OCI-LY7 (cell line): ENCODE measurements around the gene MYO7A.

Source experiments
- CTCF ChIP-seq: fragments of 200-600 bp; sonication (generic); conservative IDR thresholded peaks from 2 replicates; pipeline ENCODE4 v1.5.1; 2014; ENCODE audit warnings: mild to moderate bottlenecking, antibody characterized with exemption, low read length, moderate library complexity, mixed read lengths
- EZH2phosphoT487 ChIP-seq: fragments of 200-600 bp; sonication (generic); IDR thresholded peaks from 2 replicates; pipeline ENCODE4 v1.6.1; 2018; ENCODE audit warnings: low read depth, borderline replicate concordance, mild to moderate bottlenecking, mixed run types, antibody characterized with exemption, low read length, moderate library complexity, mixed read lengths

GRCh38 chr11:77120571-77120970 is 7.5 kb upstream of the MYO7A start:
- TF ChIP-seq CTCF (no peak), EZH2phosphoT487 (no peak)
